Testis (tissue), 3 donors: ENCODE results near the gene AHCYL1. TPM values are rescaled to one million over a fixed set of nuclear protein-coding genes. Genes with fewer than 3 reads are reported as not detected.
"Not testable (repeated sequence)": the region's sequence is repeated elsewhere in the genome, so short reads cannot be mapped to it uniquely, and the experiment has no call there.

ENCODE experiments used
- DNase-seq: peaks from one replicate; pipeline ENCODE4 v3.0.0-alpha.2; 2019
- H3K27ac ChIP-seq, 2 donors: fragments of 200-600 bp; sonication (generic); one replicate each; pipeline ENCODE4 v1.5.1; 2019
- H3K27me3 ChIP-seq: fragments of 200-600 bp; sonication (generic); one replicate; pipeline ENCODE4 v1.5.1; 2019
- H3K36me3 ChIP-seq: fragments of 200-600 bp; sonication (generic); one replicate; pipeline ENCODE4 v1.5.1; 2017; ENCODE audit warnings: low read depth; ENCODE audit errors: missing control alignments
- H3K4me1 ChIP-seq: fragments of 200-600 bp; sonication (generic); one replicate; pipeline ENCODE4 v1.5.1; 2019
- H3K4me3 ChIP-seq, 2 donors: fragments of 200-600 bp; sonication (generic); one replicate each; pipeline ENCODE4 v1.5.1; 2017 to 2019
- H3K9me3 ChIP-seq: fragments of 200-600 bp; sonication (generic); one replicate; pipeline ENCODE4 v1.5.1; 2017
- CTCF ChIP-seq, 3 experiments: fragments of 450-650 bp in 2 of 3; fragments of 200-600 bp in 1 of 3; sonication (generic) in 1 of 3; IDR thresholded peaks; one replicate each; pipeline ENCODE4 v1.5.1; 2016 to 2019; ENCODE audit warnings: antibody characterized with exemption in 3 of 3, mild to moderate bottlenecking in 2 of 3, moderate library complexity in 1 of 3
- POLR2A ChIP-seq: fragments of 450-650 bp; IDR thresholded peaks from one replicate; pipeline ENCODE4 v1.6.1; 2017; ENCODE audit warnings: antibody characterized with exemption, mild to moderate bottlenecking, moderate library complexity
- WGBS, 2 donors: methylation state at CpG; one replicate each; pipeline ENCODE4 v1.1.5; 2018; 5-methylcytosine and 5-hydroxymethylcytosine counted together
- intact Hi-C: fragments of 100-400 bp; cut with DNase I; formaldehyde crosslinking; loops from one replicate; pipeline ENCODE4 v1.15.1; 2023; ENCODE audit warnings: low total_unique reads
- polyA plus RNA-seq: library from polyadenylated mRNA; stranded (reverse); fragments of 350-450 nt; fragmentation: Illumina TruSeq; extraction: RNeasy Lipid Tissue Mini Kit (QIAGEN cat#74804); gene quantifications from one replicate; pipeline ENCODE4 v1.2.3, GENCODE V29; 2014; ENCODE audit warnings: low read depth, low replicate concordance; ENCODE audit not compliant: insufficient read depth
- total RNA-seq, 2 donors: library from RNA; depleted of rRNA; stranded (reverse); fragments of >200 nt; gene quantifications; one replicate each; pipeline ENCODE4 v1.2.3, GENCODE V29; 2016

The AHCYL1 gene
- total and polyA plus RNA-seq, 3 donors from 2014 or later: 48.5 to 64.3 (median 59.1) TPM

DNA sequence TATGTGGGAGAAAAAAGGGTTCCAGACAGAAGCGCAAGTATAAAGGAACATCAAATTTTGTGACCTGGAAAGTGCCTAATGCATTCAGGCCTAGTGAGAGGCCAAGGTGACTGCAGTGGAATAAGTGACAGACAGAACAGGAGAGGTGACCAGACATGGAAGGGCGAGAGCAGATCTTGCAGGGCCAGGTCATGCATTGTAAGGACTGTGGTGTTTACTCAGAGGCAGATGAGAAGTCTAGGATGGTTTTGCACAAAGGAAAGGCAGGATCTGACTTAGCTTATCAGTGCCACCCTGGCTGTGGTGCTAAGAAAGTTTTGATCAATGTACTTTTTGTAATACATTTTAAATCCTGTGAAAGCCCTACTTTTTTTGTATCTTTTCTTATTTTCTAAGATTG lies 34.1 kb upstream of the AHCYL1 start:
- TF ChIP-seq CTCF (IDR thresholded peaks at IDR 0.05) (no peak), POLR2A (no peak)
- DNase-seq: no peak
- Histone ChIP-seq H3K9me3 (no peaks in the 10 kb centered on the region), H3K4me1 (peaks cover 5% of the 10 kb centered on the region), H3K36me3 (no peaks in the 10 kb centered on the region), H3K27me3 (no peaks in the 10 kb centered on the region), H3K27ac (no peak overlapping the region), H3K4me3 (no peak overlapping the region)
- intact Hi-C loops: no loop called here
- WGBS, 2 donors: 85 to 94% methylated on average over 2 of the region's 2 CpGs

GRCh38 chr1:109951501-109951900 lies 33.1 kb upstream of the AHCYL1 start:
- H3K4me1 ChIP-seq, intact Hi-C loops, H3K27me3 ChIP-seq, H3K9me3 ChIP-seq, H3K36me3 ChIP-seq, DNase-seq, H3K27ac ChIP-seq, H3K4me3 ChIP-seq: not testable (repeated sequence)
- 75 to 88% methylated on average over 5 of the region's 5 CpGs for WGBS, 2 donors

GRCh38 chr1:109954041-109954512 lies 30.5 kb upstream of the AHCYL1 start:
- Histone ChIP-seq H3K4me1 (no peaks in the 10 kb centered on the region), H3K36me3 (no peaks in the 10 kb centered on the region), H3K27ac (no peak overlapping the region), H3K9me3 (no peaks in the 10 kb centered on the region), H3K4me3 (no peak overlapping the region), H3K27me3 (no peaks in the 10 kb centered on the region)
- no peak for DNase-seq
- WGBS, 2 donors: 67 to 69% methylated on average over 1 of the region's 1 CpG
- intact Hi-C loops: no loop called here
- TF ChIP-seq POLR2A (no peak), CTCF (IDR thresholded peaks at IDR 0.05) (no peak)

GRCh38 chr1:109959632-109959973 lies 25.0 kb upstream of the AHCYL1 start:
- Histone ChIP-seq H3K27me3 (no peaks in the 10 kb centered on the region), H3K27ac (no peak overlapping the region), H3K4me3 (no peak overlapping the region), H3K9me3 (no peaks in the 10 kb centered on the region), H3K4me1 (peaks cover 11% of the 10 kb centered on the region), H3K36me3 (no peaks in the 10 kb centered on the region)
- no peak for DNase-seq
- intact Hi-C loops: no loop called here
- TF ChIP-seq POLR2A (no peak), CTCF (IDR thresholded peaks at IDR 0.05) (no peak)
- WGBS, 2 donors: 43 to 64% methylated on average over 1 of the region's 1 CpG

- no peaks in the 10 kb centered on the region for H3K27me3 ChIP-seq
- no peak overlapping the region for H3K27ac ChIP-seq
- H3K9me3 ChIP-seq: no peaks in the 10 kb centered on the region
- no peaks in the 10 kb centered on the region for H3K36me3 ChIP-seq
- 58 to 62% methylated on average over 7 of the region's 7 CpGs for WGBS, 2 donors
- intact Hi-C loops: no loop called here
- DNase-seq: no peak
- no peak overlapping the region for H3K4me3 ChIP-seq
- TF ChIP-seq POLR2A (no peak), CTCF (IDR thresholded peaks at IDR 0.05) (no peak)
- H3K4me1 ChIP-seq: peaks cover 11% of the 10 kb centered on the region
Observed at GRCh38 chr1:109959974-109960744, 24.4 kb upstream of the AHCYL1 start.
